CD4-positive, CD25-positive, alpha-beta regulatory T cell (primary cell): ENCODE measurements around the gene MPG. TPM values are rescaled to one million over a fixed set of nuclear protein-coding genes. Genes with fewer than 3 reads are reported as not detected.

Experiments used
- ATAC-seq, 2 donors: fragments of 150-1000 bp; cut with Tn5 transposase; one replicate each; pipeline ENCODE4 v1.10.0; 2021; ENCODE audit warnings: low read depth in 2 of 2, moderate number of reproducible peaks in 2 of 2, moderate library complexity in 1 of 2
- DNase-seq, 3 donors: peaks; one replicate each; pipeline versions ENCODE4 v3.0.0 to v3.0.0-alpha.2; 2012 to 2022; ENCODE audit warnings: mixed read lengths in 1 of 3
- H3K27ac ChIP-seq: one replicate; pipeline ENCODE4 v1.7.0; 2013; ENCODE audit warnings: mild to moderate bottlenecking, low read length; ENCODE audit not compliant: insufficient read depth, poor library complexity, severe bottlenecking
- H3K27me3 ChIP-seq: one replicate; pipeline ENCODE4 v1.7.0; 2013; ENCODE audit warnings: low read length; ENCODE audit not compliant: control insufficient read depth, insufficient read depth
- H3K36me3 ChIP-seq: one replicate; pipeline ENCODE4 v1.7.0; 2013; ENCODE audit warnings: mild to moderate bottlenecking, low read length, moderate library complexity; ENCODE audit not compliant: control insufficient read depth, insufficient read depth
- H3K4me1 ChIP-seq: 2 replicates; pipeline ENCODE4 v1.7.0; 2013; ENCODE audit warnings: mild to moderate bottlenecking, low read length; ENCODE audit not compliant: insufficient read depth, control insufficient read depth, poor library complexity, severe bottlenecking
- H3K4me3 ChIP-seq: one replicate; pipeline ENCODE4 v1.7.0; 2013; ENCODE audit warnings: low read depth, mild to moderate bottlenecking, low read length, moderate library complexity
- H3K9me3 ChIP-seq, 2 experiments: 1 replicate in 1 of 2; 2 replicates in 1 of 2; pipeline ENCODE4 v1.7.0; 2013; ENCODE audit warnings: low read length in 2 of 2, mild to moderate bottlenecking in 1 of 2, moderate library complexity in 1 of 2; ENCODE audit not compliant: control insufficient read depth in 2 of 2
- H3K27ac Mint-ChIP-seq, 3 donors: one replicate each; pipeline ENCODE4 v1.8.0; 2020 to 2022; ENCODE audit warnings: mild to moderate bottlenecking in 3 of 3, mixed read lengths in 3 of 3, moderate library complexity in 2 of 3
- H3K27me3 Mint-ChIP-seq: one replicate; pipeline ENCODE4 v1.8.0; 2022; ENCODE audit warnings: mild to moderate bottlenecking, mixed read lengths
- H3K36me3 Mint-ChIP-seq: one replicate; pipeline ENCODE4 v1.8.0; 2020; ENCODE audit warnings: mixed read lengths
- H3K4me1 Mint-ChIP-seq, 4 donors: one replicate each; pipeline ENCODE4 v1.8.0; 2020 to 2022; ENCODE audit warnings: mixed read lengths in 4 of 4, mild to moderate bottlenecking in 1 of 4
- H3K4me3 Mint-ChIP-seq, 4 donors: one replicate each; pipeline ENCODE4 v1.8.0; 2020 to 2022; ENCODE audit warnings: mild to moderate bottlenecking in 4 of 4, mixed read lengths in 4 of 4, moderate library complexity in 3 of 4
- H3K9me3 Mint-ChIP-seq, 7 donors: one replicate each; pipeline ENCODE4 v1.8.0; 2020 to 2022; ENCODE audit warnings: mixed read lengths in 7 of 7, mild to moderate bottlenecking in 3 of 7, moderate library complexity in 2 of 7
- polyA plus RNA-seq, 4 donors: library from polyadenylated mRNA; unstranded; fragments of 300-500 nt; fragmentation: Illumina TruSeq; gene quantifications; one replicate each; pipeline ENCODE4 v1.2.3, GENCODE V29; 2021
- total RNA-seq: library from RNA; stranded (reverse); gene quantifications from one replicate; pipeline ENCODE4 v1.2.3, GENCODE V29; 2022

The MPG gene
- total and polyA plus RNA-seq, 5 donors from 2014 or later: 29.2 to 82.7 (median 81.2) TPM

DNA sequence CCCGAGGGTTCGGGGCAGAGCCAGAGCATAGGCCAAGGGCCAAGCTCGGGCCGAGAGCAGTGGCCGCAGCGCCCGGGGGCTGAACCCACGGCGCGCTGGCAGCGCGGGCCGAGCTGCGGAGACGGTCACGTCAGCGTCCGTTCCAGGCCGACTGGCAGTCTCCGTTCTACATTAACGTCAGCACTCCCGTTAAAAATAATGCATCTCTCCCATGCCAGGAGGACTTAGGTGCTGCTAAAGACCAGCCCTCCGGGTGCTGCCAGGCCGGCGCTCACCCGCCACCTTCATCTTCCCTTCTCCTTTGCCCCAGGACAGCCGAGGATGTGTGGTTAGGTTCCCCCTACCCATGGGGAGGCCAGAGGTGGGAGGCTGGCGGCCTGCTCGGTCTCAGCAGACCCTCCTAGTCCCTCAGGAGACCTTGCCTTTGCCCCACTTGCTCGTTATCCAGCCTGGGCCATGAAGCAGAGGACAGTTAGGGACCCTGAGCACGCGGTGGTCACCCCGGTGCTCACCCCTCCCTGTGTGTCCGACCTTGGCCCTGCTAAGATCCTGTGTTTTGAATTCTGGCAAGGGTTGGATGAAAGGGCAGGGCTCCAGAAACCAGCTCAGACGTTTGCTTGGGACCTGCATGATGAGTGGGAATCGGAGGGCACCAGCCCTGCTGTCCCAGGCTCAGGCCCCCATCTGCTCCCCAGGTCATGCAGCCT, 572 bp downstream of the MPG start:
- Mint-ChIP-seq H3K27ac (peak overlapping the region; percentile 32 to 85 (median 84)), H3K9me3 (no peaks in the 10 kb centered on the region), H3K4me1 (peaks cover 0 to 47% (median 9%) of the 10 kb centered on the region in 4 donors), H3K4me3 (peak overlapping the region; percentile 89 to 92 (median 90)), H3K27me3 (peaks cover 7% of the 10 kb centered on the region), H3K36me3 (peaks cover under 1% of the 10 kb centered on the region)
- peaks cover 3% of the 10 kb centered on the region for H3K27me3 ChIP-seq
- peak in 1 of 3 donors; percentile 33 for DNase-seq
- H3K4me3 ChIP-seq: peak overlapping the region; percentile 55
- no peaks in the 10 kb centered on the region for H3K9me3 ChIP-seq
- H3K36me3 ChIP-seq: no peaks in the 10 kb centered on the region
- peak in 1 of 2 donors; percentile 15 for ATAC-seq
- peaks cover 31% of the 10 kb centered on the region for H3K4me1 ChIP-seq
- H3K27ac ChIP-seq: peak overlapping the region; percentile 60

DNA sequence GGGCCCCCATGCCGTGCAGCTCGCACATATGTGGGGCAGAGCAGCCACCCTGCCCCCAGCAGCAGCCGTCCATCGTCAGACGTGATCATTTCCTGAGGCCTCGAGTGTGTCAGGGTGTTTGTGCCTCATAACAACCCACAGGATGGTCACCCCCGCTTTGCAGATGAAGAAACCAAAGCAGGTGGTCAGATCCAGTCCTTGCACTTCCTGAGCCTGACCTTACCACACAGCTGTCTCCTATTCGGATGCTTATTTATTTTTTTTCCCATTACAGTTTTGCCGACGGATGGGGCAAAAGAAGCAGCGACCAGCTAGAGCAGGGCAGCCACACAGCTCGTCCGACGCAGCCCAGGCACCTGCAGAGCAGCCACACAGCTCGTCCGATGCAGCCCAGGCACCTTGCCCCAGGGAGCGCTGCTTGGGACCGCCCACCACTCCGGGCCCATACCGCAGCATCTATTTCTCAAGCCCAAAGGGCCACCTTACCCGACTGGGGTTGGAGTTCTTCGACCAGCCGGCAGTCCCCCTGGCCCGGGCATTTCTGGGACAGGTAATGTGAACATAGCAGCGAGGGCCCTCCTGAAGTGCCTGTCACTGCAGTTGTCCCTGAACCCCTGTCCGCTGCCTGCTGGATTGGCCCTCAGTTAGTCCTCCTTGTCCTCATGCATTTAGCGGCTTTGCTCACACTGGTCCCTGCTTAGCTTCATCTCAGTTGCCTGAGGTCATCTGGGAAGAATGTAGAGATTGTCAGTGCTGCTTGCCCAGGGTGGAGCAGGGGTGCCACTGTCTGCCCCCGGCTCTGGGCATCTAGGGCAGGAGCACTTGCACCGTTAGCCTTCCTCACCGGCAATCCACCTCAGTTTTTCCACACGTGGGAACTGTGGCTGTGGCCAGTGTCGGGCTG, 1.4 kb downstream of the MPG start:
- H3K27me3 Mint-ChIP-seq: peaks cover 6% of the 10 kb centered on the region
- no peak for DNase-seq
- H3K4me1 ChIP-seq: peaks cover 39% of the 10 kb centered on the region
- no peaks in the 10 kb centered on the region for H3K9me3 Mint-ChIP-seq
- no peak for ATAC-seq
- H3K27ac Mint-ChIP-seq: peak overlapping the region; percentile 84 to 95 (median 85)
- H3K36me3 Mint-ChIP-seq: peaks cover 7% of the 10 kb centered on the region
- no peaks in the 10 kb centered on the region for H3K36me3 ChIP-seq
- H3K27me3 ChIP-seq: no peaks in the 10 kb centered on the region
- no peak overlapping the region for H3K4me3 ChIP-seq
- H3K9me3 ChIP-seq: no peaks in the 10 kb centered on the region
- peak overlapping the region; percentile 89 to 92 (median 90) for H3K4me3 Mint-ChIP-seq
- peak overlapping the region; percentile 60 for H3K27ac ChIP-seq
- peaks cover 0 to 55% (median 16%) of the 10 kb centered on the region in 4 donors for H3K4me1 Mint-ChIP-seq

DNA sequence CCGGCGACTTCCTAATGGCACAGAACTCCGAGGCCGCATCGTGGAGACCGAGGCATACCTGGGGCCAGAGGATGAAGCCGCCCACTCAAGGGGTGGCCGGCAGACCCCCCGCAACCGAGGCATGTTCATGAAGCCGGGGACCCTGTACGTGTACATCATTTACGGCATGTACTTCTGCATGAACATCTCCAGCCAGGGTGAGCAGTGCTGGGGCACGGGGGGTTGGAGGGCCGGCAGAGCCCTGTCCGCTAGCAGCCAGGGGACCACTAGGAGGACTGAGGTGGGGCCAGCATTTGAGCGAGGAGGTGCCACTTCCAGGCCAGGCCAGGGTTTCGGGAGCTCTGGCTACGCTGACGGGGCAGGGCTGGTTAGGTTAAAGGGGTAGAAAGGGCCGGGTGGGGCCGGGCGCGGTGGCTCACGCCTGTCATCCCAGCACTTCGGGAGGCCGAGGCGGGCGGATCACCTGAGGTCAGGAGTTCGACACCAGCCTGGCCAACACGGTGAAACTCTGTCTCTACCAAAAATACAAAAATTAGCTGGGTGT, 5.1 kb downstream of the MPG start:
- no peaks in the 10 kb centered on the region for H3K9me3 ChIP-seq
- H3K36me3 ChIP-seq: peaks cover 16% of the 10 kb centered on the region
- H3K4me3 ChIP-seq: no peak overlapping the region
- H3K27me3 Mint-ChIP-seq: no peaks in the 10 kb centered on the region
- peak overlapping the region in 1 of 3 donors; percentile 89 for H3K27ac Mint-ChIP-seq
- no peaks in the 10 kb centered on the region for H3K27me3 ChIP-seq
- H3K4me3 Mint-ChIP-seq: no peak overlapping the region
- no peaks in the 10 kb centered on the region for H3K9me3 Mint-ChIP-seq
- H3K4me1 ChIP-seq: peaks cover 26% of the 10 kb centered on the region
- H3K36me3 Mint-ChIP-seq: peaks cover 13% of the 10 kb centered on the region
- H3K4me1 Mint-ChIP-seq: peaks cover 0 to 44% (median 19%) of the 10 kb centered on the region in 4 donors
- H3K27ac ChIP-seq: no peak overlapping the region
- no peak for DNase-seq
- ATAC-seq: no peak

DNA sequence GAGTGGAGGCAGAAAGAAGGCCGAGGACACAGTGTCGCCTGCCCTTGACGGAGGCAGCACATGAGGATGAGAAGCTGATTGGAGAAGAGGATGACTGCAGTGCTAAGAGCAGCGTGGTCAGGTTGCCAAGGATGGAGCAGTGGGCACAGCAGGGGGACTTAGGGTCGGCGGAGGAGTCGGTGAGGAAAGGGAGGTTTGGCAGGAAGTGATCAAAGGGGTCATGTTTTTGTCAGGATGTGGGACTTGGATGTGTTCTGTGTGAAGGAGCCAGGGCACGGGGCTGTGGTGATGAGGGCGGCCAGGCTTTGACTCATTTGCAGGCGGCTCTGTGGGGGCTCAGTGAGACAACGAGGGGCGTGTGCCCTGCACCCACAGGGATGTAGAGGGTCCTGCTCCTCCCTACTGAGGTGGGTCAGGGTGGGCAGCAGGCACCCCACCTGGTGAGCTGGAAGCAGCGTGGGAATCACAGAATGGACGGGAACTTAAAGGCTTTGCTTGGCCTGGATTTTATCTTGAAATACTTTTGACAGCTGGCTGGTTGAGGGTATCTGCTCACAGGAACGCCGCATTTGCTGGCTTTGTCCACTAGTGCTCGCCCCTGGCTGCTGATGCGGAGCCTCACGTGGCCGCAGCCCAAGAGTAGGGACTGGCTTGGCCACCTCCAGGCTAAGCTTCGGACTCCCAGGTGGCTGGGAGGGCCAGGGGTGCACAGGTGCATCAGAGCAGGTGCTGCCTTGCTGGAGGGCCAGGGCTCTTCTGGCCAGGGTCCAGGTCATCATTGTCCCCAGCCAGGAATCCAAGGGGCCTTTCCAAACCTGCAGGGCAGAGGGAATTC, 6.0 kb downstream of the MPG start:
- ATAC-seq (no peak), DNase-seq (peak in 1 of 3 donors; percentile 33)
- H3K27ac Mint-ChIP-seq: peak overlapping the region; percentile 86 to 94 (median 89)
- Histone ChIP-seq H3K27ac (peak overlapping the region; percentile 41), H3K4me3 (no peak overlapping the region), H3K4me1 (peaks cover 19% of the 10 kb centered on the region), H3K36me3 (peaks cover 16% of the 10 kb centered on the region), H3K9me3 (no peaks in the 10 kb centered on the region), H3K27me3 (no peaks in the 10 kb centered on the region)
- H3K27me3 Mint-ChIP-seq: no peaks in the 10 kb centered on the region
- H3K4me1 Mint-ChIP-seq: peaks cover 0 to 38% (median 18%) of the 10 kb centered on the region in 4 donors
- H3K9me3 Mint-ChIP-seq: no peaks in the 10 kb centered on the region
- peaks cover 13% of the 10 kb centered on the region for H3K36me3 Mint-ChIP-seq
- H3K4me3 Mint-ChIP-seq: peak overlapping the region in 1 of 4 donors; percentile 72

DNA sequence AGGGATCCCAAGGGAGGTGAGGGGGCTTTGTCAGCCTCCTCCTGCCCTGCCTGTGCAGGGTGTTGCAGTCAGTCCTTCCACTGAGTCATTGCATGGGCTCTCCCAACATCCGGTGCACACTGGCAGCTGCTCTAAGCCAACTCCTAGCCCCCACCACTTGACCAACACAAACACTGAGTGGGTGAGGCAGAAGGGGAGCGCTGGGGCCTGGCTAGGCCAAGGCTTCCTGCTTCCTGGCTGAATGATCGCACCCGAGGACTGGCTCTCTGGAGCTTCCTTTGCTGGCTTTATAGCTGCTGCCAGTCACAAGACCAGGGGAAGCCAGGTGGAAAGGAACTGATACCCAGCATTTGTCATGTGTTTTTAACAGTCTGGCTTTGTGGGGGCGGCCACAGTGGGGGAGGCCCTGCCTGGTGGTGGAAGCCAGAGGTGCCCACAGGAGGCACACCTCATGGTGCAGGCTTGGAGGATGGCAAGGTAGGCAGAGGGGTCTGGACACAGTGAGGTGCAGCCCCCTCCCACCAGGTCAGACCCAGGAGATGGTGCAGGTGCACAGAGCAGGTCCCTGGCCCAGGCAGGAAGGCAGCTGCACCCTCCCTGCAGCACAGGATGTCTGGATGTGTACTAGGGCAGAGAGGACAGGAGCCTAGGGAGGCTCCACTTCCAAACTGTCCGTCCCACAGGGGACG, 6.8 kb downstream of the MPG start:
- peak overlapping the region in 1 of 4 donors; percentile 72 for H3K4me3 Mint-ChIP-seq
- peak overlapping the region; percentile 41 for H3K27ac ChIP-seq
- H3K9me3 ChIP-seq: no peaks in the 10 kb centered on the region
- peaks cover 17% of the 10 kb centered on the region for H3K4me1 ChIP-seq
- H3K36me3 Mint-ChIP-seq: peaks cover 13% of the 10 kb centered on the region
- no peaks in the 10 kb centered on the region for H3K9me3 Mint-ChIP-seq
- H3K27me3 Mint-ChIP-seq: no peaks in the 10 kb centered on the region
- ATAC-seq (peak; percentile 65 to 69), DNase-seq (peak in 1 of 3 donors; percentile 63)
- peak overlapping the region in 2 of 3 donors; percentile 62 to 94 for H3K27ac Mint-ChIP-seq
- no peaks in the 10 kb centered on the region for H3K27me3 ChIP-seq
- no peak overlapping the region for H3K4me3 ChIP-seq
- H3K36me3 ChIP-seq: peaks cover 16% of the 10 kb centered on the region
- H3K4me1 Mint-ChIP-seq: peaks cover 0 to 30% (median 17%) of the 10 kb centered on the region in 4 donors

DNA sequence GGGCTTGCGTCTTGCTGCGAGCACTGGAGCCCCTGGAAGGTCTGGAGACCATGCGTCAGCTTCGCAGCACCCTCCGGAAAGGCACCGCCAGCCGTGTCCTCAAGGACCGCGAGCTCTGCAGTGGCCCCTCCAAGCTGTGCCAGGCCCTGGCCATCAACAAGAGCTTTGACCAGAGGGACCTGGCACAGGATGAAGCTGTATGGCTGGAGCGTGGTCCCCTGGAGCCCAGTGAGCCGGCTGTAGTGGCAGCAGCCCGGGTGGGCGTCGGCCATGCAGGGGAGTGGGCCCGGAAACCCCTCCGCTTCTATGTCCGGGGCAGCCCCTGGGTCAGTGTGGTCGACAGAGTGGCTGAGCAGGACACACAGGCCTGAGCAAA, 7.4 kb downstream of the MPG start:
- H3K9me3 ChIP-seq: no peaks in the 10 kb centered on the region
- H3K27me3 Mint-ChIP-seq: no peaks in the 10 kb centered on the region
- H3K4me3 ChIP-seq: no peak overlapping the region
- H3K4me3 Mint-ChIP-seq: no peak overlapping the region
- no peak for ATAC-seq
- peak overlapping the region in 1 of 3 donors; percentile 62 for H3K27ac Mint-ChIP-seq
- peaks cover 0 to 26% (median 17%) of the 10 kb centered on the region in 4 donors for H3K4me1 Mint-ChIP-seq
- no peak overlapping the region for H3K27ac ChIP-seq
- no peak for DNase-seq
- peaks cover 16% of the 10 kb centered on the region for H3K36me3 ChIP-seq
- no peaks in the 10 kb centered on the region for H3K9me3 Mint-ChIP-seq
- H3K27me3 ChIP-seq: no peaks in the 10 kb centered on the region
- peaks cover 17% of the 10 kb centered on the region for H3K4me1 ChIP-seq
- H3K36me3 Mint-ChIP-seq: peaks cover 13% of the 10 kb centered on the region
